GM12891 (cell line): Measurements from ENCODE around the gene BCAR3.

ENCODE experiments used
- POLR2AphosphoS5 ChIP-seq: IDR thresholded peaks from 2 replicates; pipeline ENCODE4 v1.6.1; 2011; ENCODE audit warnings: low read depth, low read length, control low read depth
- SPI1 ChIP-seq: IDR thresholded peaks from 2 replicates; pipeline ENCODE4 v1.6.1; 2011; ENCODE audit warnings: low read depth, low read length, control low read depth

DNA sequence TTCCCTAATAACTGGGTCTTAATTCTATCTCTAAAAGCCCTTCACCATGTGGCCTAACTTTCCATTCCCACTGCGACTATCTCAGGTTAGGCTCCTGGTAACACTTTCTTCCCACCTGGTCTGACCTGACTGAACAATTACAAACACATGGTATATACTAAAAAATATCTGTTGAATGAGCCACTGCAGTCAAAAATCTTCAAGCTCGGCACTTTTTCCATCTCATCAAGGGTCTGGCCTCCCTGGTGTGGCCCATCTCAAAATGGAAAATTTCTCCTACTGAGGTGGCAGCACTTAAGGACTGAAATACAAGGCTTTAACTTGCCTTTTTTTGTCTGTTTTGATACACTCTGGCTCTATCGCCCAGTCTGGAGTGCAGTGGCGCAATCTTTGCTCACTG lies 48.3 kb downstream of the BCAR3 start:
- TF ChIP-seq SPI1 (no peak), POLR2AphosphoS5 (no peak)
